Colon (tissue), 2 donors: ENCODE measurements around the gene TNFRSF11A.

Experiments used
- FAIRE-seq: peaks from 2 replicates; lab custom pipeline; 2012; peaks lifted over from hg19 to GRCh38; lab: Jason Lieb, UNC
- donor health status: control.
- donor health status: control.

TNFRSF11A gene

DNA sequence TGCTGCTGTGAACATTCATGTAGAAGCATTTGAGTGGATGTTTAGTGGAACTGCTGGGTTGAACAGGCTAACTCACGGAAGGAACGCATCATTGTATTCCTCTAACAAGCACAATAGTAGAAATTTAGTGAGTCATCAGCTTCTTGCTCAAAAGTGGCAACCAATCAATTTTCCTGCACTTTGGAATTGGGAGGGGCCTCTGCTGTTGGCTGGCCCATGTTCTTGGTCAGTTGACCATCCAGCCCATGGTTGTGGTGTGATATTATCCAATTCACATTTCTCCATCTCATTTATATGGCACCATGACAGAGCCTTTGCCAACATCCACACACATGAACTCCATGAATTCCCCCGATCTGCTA, 95.0 kb downstream of the TNFRSF11A start:
- FAIRE-seq: no peak

- peak; percentile 76 for FAIRE-seq
Measured at GRCh38 chr18:62420513-62421209, 95.6 kb downstream of the TNFRSF11A start.

- peak; percentile 53 for FAIRE-seq
Measured at GRCh38 chr18:62425465-62426190, 100.5 kb downstream of the TNFRSF11A start.

DNA sequence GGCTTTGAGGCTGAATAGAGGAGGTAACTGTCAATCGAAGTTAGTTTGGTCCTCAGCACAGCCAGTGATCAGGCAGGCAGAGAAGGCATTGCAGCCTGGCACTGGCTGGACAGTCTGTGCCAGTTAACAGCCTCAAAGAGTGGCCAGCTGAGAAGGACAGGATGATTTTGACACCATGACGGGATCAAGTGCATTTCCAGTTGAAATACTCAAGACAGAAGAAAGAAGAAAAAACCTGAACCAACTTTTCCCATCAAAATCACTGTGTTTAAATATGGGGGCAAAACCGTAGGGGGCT, 101.0 kb downstream of the TNFRSF11A start:
- FAIRE-seq: no peak

DNA sequence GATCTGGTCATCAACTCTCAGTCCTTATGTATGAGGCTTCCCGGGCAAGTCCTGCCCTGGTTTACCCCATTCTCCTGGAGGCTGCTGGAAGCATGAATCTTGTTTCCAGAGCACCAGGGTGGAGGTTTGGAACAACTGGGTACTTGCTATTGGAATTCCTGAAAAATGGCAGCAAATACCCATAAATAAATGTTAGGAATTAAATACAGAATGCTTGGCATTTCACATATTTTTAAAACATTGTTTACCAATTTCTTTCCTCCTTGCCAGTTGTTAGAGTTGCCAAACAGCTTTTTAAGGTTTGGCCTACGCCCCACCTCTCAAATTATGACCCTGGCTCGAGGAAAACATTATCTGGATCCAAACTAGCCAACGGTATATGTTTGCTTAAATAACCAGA, 107.1 kb downstream of the TNFRSF11A start:
- no peak for FAIRE-seq

GRCh38 chr18:62434798-62435197, 109.7 kb downstream of the TNFRSF11A start:
- FAIRE-seq: no peak

GRCh38 chr18:62435435-62436031, 110.4 kb downstream of the TNFRSF11A start:
- no peak for FAIRE-seq

- FAIRE-seq: no peak
Measured at GRCh38 chr18:62436636-62437234, 111.6 kb downstream of the TNFRSF11A start.

- no peak for FAIRE-seq
Measured at GRCh38 chr18:62437235-62438017, 112.3 kb downstream of the TNFRSF11A start.

DNA sequence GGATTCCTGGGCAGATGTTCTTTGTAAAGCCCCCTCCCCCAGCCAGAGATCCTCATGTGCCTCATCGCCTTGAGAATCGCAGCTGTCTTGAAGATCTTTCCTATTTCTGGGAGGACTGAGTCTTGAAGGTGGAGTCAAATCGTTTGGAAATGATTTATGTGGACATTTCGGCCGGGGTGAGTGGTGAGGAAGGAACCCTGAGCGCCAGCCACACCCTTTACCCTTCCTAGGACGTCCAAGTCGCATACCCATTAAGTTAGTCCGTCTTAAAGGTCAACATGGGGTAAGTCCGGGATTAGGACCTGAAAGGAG, 112.9 kb downstream of the TNFRSF11A start:
- no peak for FAIRE-seq

DNA sequence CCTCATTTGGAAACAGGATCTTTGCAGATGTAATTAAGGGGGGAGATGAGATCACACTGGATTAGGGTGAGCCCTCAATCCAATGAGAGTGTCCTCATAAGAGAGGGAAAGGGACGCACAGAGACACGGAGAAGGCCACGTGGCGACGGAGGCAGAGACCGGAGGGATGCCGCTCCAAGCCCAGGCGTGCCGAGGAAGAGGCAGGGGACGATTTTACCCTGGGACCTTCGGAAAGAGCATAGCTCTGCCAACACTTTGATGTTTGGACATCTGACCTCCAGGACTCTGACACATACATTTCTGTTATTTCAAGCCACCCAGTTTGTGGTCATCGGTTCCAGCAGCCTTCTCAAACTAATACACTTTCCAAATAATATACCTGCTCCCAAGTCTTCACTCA, 113.3 kb downstream of the TNFRSF11A start:
- no peak for FAIRE-seq

- no peak for FAIRE-seq
Measured at GRCh38 chr18:62438866-62439265, 113.8 kb downstream of the TNFRSF11A start.
